Testis (tissue), 3 donors: ENCODE data around the gene AMOTL1. TPM values are rescaled to one million over a fixed set of nuclear protein-coding genes. Genes with fewer than 3 reads are reported as not detected.

ENCODE experiments used
- DNase-seq: peaks from one replicate; pipeline ENCODE4 v3.0.0-alpha.2; 2019
- H3K27ac ChIP-seq, 2 donors: fragments of 200-600 bp; sonication (generic); one replicate each; pipeline ENCODE4 v1.5.1; 2019
- H3K27me3 ChIP-seq: fragments of 200-600 bp; sonication (generic); one replicate; pipeline ENCODE4 v1.5.1; 2019
- H3K36me3 ChIP-seq: fragments of 200-600 bp; sonication (generic); one replicate; pipeline ENCODE4 v1.5.1; 2017; ENCODE audit warnings: low read depth; ENCODE audit errors: missing control alignments
- H3K4me1 ChIP-seq: fragments of 200-600 bp; sonication (generic); one replicate; pipeline ENCODE4 v1.5.1; 2019
- H3K4me3 ChIP-seq, 2 donors: fragments of 200-600 bp; sonication (generic); one replicate each; pipeline ENCODE4 v1.5.1; 2017 to 2019
- H3K9me3 ChIP-seq: fragments of 200-600 bp; sonication (generic); one replicate; pipeline ENCODE4 v1.5.1; 2017
- CTCF ChIP-seq, 3 experiments: fragments of 450-650 bp in 2 of 3; fragments of 200-600 bp in 1 of 3; sonication (generic) in 1 of 3; IDR thresholded peaks; one replicate each; pipeline ENCODE4 v1.5.1; 2016 to 2019; ENCODE audit warnings: antibody characterized with exemption in 3 of 3, mild to moderate bottlenecking in 2 of 3, moderate library complexity in 1 of 3
- POLR2A ChIP-seq: fragments of 450-650 bp; IDR thresholded peaks from one replicate; pipeline ENCODE4 v1.6.1; 2017; ENCODE audit warnings: antibody characterized with exemption, mild to moderate bottlenecking, moderate library complexity
- WGBS, 2 donors: methylation state at CpG; one replicate each; pipeline ENCODE4 v1.1.5; 2018; 5-methylcytosine and 5-hydroxymethylcytosine counted together
- intact Hi-C: fragments of 100-400 bp; cut with DNase I; formaldehyde crosslinking; loops from one replicate; pipeline ENCODE4 v1.15.1; 2023; ENCODE audit warnings: low total_unique reads
- polyA plus RNA-seq: library from polyadenylated mRNA; stranded (reverse); fragments of 350-450 nt; fragmentation: Illumina TruSeq; extraction: RNeasy Lipid Tissue Mini Kit (QIAGEN cat#74804); gene quantifications from one replicate; pipeline ENCODE4 v1.2.3, GENCODE V29; 2014; ENCODE audit warnings: low read depth, low replicate concordance; ENCODE audit not compliant: insufficient read depth
- total RNA-seq, 2 donors: library from RNA; depleted of rRNA; stranded (reverse); fragments of >200 nt; gene quantifications; one replicate each; pipeline ENCODE4 v1.2.3, GENCODE V29; 2016

The AMOTL1 gene
- total and polyA plus RNA-seq, 3 donors from 2014 or later = 17.1 to 25.4 (median 18.7) TPM

GRCh38 chr11:94749369-94749768 lies 18.8 kb upstream of the AMOTL1 start:
- TF ChIP-seq CTCF (IDR thresholded peaks at IDR 0.05) = no peak
- TF ChIP-seq POLR2A = no peak
- H3K27me3 ChIP-seq = no peaks in the 10 kb centered on the region

GRCh38 chr11:94750319-94751217 lies 17.6 kb upstream of the AMOTL1 start:
- no peak overlapping the region for H3K4me3 ChIP-seq

More at GRCh38 chr11:94749369-94749768, 18.8 kb upstream of the AMOTL1 start:
- WGBS, 2 donors = 90 to 98% methylated on average over 4 of the region's 4 CpGs
- H3K4me3 ChIP-seq = no peak overlapping the region
- H3K27ac ChIP-seq = no peak overlapping the region
- intact Hi-C loops = no loop called here
- H3K36me3 ChIP-seq = no peaks in the 10 kb centered on the region
- DNase-seq = no peak
- H3K4me1 ChIP-seq = no peaks in the 10 kb centered on the region
- no peaks in the 10 kb centered on the region for H3K9me3 ChIP-seq

DNA sequence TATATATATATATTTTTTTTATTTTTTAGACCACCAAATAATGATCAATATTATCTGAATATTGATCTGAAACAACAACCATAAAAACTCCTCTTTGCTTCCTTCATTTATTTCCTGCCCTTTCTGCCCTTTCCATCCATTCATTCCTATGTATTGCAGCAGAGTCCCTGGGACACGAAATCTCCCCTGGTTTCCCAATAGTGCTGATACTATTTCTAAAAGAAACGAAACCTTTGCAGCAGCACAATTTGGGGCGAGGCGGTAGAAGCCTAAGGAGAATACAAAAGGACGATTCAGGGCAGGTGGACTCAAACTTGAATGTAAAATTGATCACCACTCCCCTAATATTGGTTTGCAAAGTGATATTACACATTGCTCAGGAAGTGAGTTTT lies 16.9 kb upstream of the AMOTL1 start:
- intact Hi-C loops = no loop called here
- H3K36me3 ChIP-seq = no peaks in the 10 kb centered on the region
- no peaks in the 10 kb centered on the region for H3K9me3 ChIP-seq
- WGBS, 2 donors = 89 to 92% methylated on average over 5 of the region's 5 CpGs
- no peaks in the 10 kb centered on the region for H3K27me3 ChIP-seq
- no peaks in the 10 kb centered on the region for H3K4me1 ChIP-seq
- TF ChIP-seq POLR2A (no peak), CTCF (IDR thresholded peaks at IDR 0.05) (no peak)
- no peak overlapping the region for H3K27ac ChIP-seq
- no peak overlapping the region for H3K4me3 ChIP-seq
- DNase-seq = no peak

More at GRCh38 chr11:94750319-94751217, 17.6 kb upstream of the AMOTL1 start:
- Histone ChIP-seq H3K9me3 (no peaks in the 10 kb centered on the region), H3K27me3 (no peaks in the 10 kb centered on the region), H3K27ac (no peak overlapping the region), H3K4me1 (no peaks in the 10 kb centered on the region), H3K36me3 (no peaks in the 10 kb centered on the region)
- intact Hi-C loops = no loop called here
- 80 to 90% methylated on average over 10 of the region's 10 CpGs for WGBS, 2 donors
- TF ChIP-seq CTCF (IDR thresholded peaks at IDR 0.05) (no peak), POLR2A (no peak)
- DNase-seq = no peak

- Histone ChIP-seq H3K27ac (no peak overlapping the region), H3K4me1 (no peaks in the 10 kb centered on the region), H3K36me3 (no peaks in the 10 kb centered on the region), H3K9me3 (no peaks in the 10 kb centered on the region), H3K27me3 (no peaks in the 10 kb centered on the region), H3K4me3 (no peak overlapping the region)
- TF ChIP-seq POLR2A (no peak), CTCF (IDR thresholded peaks at IDR 0.05) (no peak)
- intact Hi-C loops = no loop called here
- WGBS, 2 donors = 74 to 78% methylated on average over 5 of the region's 5 CpGs
- no peak for DNase-seq
Measured at GRCh38 chr11:94751786-94752185, 16.4 kb upstream of the AMOTL1 start.
